Mesendoderm (in vitro differentiated cells): Measurements from ENCODE around the gene DNASE1L3.
"Not testable (repeated sequence)": the region's sequence is repeated elsewhere in the genome, so short reads cannot be mapped to it uniquely, and the experiment has no call there.

Experiments
- DNase-seq: peaks from one replicate; pipeline ENCODE4 v3.0.0; 2013
- H2AK5ac ChIP-seq: 2 replicates; pipeline ENCODE4 v1.6.1; 2013; ENCODE audit warnings: low read length, inconsistent platforms
- H2BK120ac ChIP-seq: 2 replicates; pipeline ENCODE4 v1.6.1; 2013; ENCODE audit warnings: low read depth, mild to moderate bottlenecking, low read length, moderate library complexity, mixed read lengths
- H2BK15ac ChIP-seq: replicated peaks from 2 replicates; pipeline ENCODE4 v1.6.1; 2013; ENCODE audit warnings: low read depth, mild to moderate bottlenecking, moderate library complexity
- H2BK5ac ChIP-seq: 2 replicates; pipeline ENCODE4 v1.6.1; 2013; ENCODE audit warnings: low read length, inconsistent platforms
- H3K18ac ChIP-seq: 2 replicates; pipeline ENCODE4 v1.6.1; 2013; ENCODE audit warnings: mild to moderate bottlenecking, low read length, mixed read lengths
- H3K23ac ChIP-seq: one replicate; pipeline ENCODE4 v1.6.1; 2013; ENCODE audit warnings: low read length
- H3K27ac ChIP-seq: 2 replicates; pipeline ENCODE4 v1.5.1; 2013; ENCODE audit warnings: low read depth, mild to moderate bottlenecking, inconsistent platforms, low read length, moderate library complexity
- H3K27me3 ChIP-seq: 2 replicates; pipeline ENCODE4 v1.6.1; 2013; ENCODE audit warnings: low read length, control low read depth, mild to moderate bottlenecking, inconsistent platforms; ENCODE audit not compliant: insufficient read depth, poor library complexity
- H3K36me3 ChIP-seq: 2 replicates; pipeline ENCODE4 v1.6.1; 2013; ENCODE audit warnings: low read length, inconsistent platforms; ENCODE audit not compliant: control insufficient read depth, insufficient read depth
- H3K4ac ChIP-seq: one replicate; pipeline ENCODE4 v1.6.1; 2013; ENCODE audit warnings: low read depth, mild to moderate bottlenecking, low read length, moderate library complexity
- H3K4me1 ChIP-seq: 2 replicates; pipeline ENCODE4 v1.6.1; 2013; ENCODE audit warnings: low read depth, low read length, inconsistent platforms; ENCODE audit not compliant: control insufficient read depth
- H3K4me2 ChIP-seq: 2 replicates; pipeline ENCODE4 v1.6.1; 2013; ENCODE audit warnings: low read length
- H3K4me3 ChIP-seq: 2 replicates; pipeline ENCODE4 v1.5.1; 2013; ENCODE audit warnings: mild to moderate bottlenecking, low read length
- H3K56ac ChIP-seq: one replicate; pipeline ENCODE4 v1.6.1; 2013; ENCODE audit warnings: low read length
- H3K79me1 ChIP-seq: 2 replicates; pipeline ENCODE4 v1.6.1; 2013; ENCODE audit warnings: low read length, inconsistent platforms
- H3K79me2 ChIP-seq: 2 replicates; pipeline ENCODE4 v1.6.1; 2013; ENCODE audit warnings: mild to moderate bottlenecking, low read length; ENCODE audit not compliant: control insufficient read depth, insufficient read depth
- H3K9ac ChIP-seq: 2 replicates; pipeline ENCODE4 v1.6.1; 2013; ENCODE audit warnings: low read length, inconsistent platforms
- H4K5ac ChIP-seq: one replicate; pipeline ENCODE4 v1.6.1; 2013; ENCODE audit warnings: low read length
- H4K8ac ChIP-seq: one replicate; pipeline ENCODE4 v1.6.1; 2013; ENCODE audit warnings: low read depth, mild to moderate bottlenecking, control low read depth, low read length, moderate library complexity
- WGBS: extraction: QIAGEN DNeasy Blood & Tissue Kit; methylation state at CpG from one replicate; pipeline ENCODE4 v1.1.7; 2013; ENCODE audit warnings: low lambda C conversion rate, missing lambda C conversion rate; ENCODE audit not compliant: insufficient coverage; ENCODE audit errors: extremely low coverage; 5-methylcytosine and 5-hydroxymethylcytosine counted together

DNASE1L3 gene

DNA sequence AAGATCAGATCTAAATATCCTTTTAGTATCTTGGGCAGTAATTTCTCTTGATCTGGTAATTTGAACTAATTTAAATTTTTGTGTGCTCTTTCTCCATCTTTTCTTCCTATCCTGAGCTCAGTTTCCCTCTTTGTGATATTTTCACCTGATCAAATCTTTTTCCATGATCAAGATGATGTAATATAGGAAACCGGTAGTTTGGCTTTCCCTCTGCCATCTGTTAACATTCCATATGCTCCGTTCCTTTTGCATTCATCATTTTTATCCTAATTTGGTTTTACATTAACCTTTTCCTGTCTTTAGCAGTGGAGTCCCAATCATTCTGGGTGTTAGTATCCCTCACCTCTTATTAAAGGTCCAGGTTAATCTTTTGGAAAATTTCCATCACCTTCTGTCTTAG, 20.9 kb upstream of the DNASE1L3 start:
- Histone ChIP-seq H3K36me3 (no peaks in the 10 kb centered on the region), H3K4me2 (no peak overlapping the region), H4K5ac (no peak overlapping the region), H2BK120ac (no peak overlapping the region), H2AK5ac (no peak overlapping the region), H3K4me3 (no peak overlapping the region), H4K8ac (no peak overlapping the region), H3K56ac (no peak overlapping the region), H3K27me3 (no peaks in the 10 kb centered on the region), H2BK15ac (no peak overlapping the region), H3K79me2 (no peaks in the 10 kb centered on the region), H3K79me1 (no peaks in the 10 kb centered on the region), H3K27ac (no peak overlapping the region), H3K4me1 (peaks cover 8% of the 10 kb centered on the region), H3K4ac (no peak overlapping the region), H2BK5ac (no peak overlapping the region), H3K9ac (no peak overlapping the region), H3K23ac (no peak overlapping the region), H3K18ac (no peak overlapping the region)
- WGBS: no CpG with 5 or more reads among the region's 2 CpGs
- no peak for DNase-seq

DNA sequence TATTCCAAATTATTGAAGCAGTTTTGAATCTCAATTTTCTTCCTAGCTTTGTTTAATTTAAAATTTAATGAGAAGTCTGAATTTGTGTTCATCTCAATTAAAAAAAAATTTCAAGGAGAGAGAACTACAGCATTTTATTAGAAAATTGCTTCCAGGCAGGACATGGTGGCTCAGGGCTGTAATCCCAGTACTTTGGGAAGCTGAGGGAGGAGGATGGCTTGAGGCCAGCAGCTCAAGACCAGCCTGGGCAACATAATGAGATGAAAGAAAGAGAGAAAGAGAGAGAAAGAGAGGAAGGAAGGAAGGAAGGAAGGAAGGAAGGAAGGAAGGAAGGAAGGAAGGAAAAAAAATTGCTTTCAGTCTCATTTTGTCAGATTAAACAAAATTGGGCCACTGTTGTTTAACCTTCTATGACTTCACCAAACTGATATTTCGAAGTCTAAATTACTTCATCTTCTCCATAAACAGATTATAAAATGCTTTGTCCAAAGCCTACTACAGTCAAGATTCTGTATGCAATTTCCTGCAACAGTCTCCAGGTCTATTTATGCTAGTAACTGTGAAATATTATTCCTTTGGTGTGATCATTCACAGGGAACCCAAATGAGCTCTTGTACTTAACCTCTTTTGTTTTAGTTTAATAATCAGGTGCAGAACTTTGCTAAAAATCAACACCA, 20.2 kb upstream of the DNASE1L3 start:
- Histone ChIP-seq H3K4me2 (no peak overlapping the region), H3K23ac (no peak overlapping the region), H3K79me1 (no peaks in the 10 kb centered on the region), H4K5ac (no peak overlapping the region), H3K9ac (no peak overlapping the region), H2BK120ac (no peak overlapping the region), H3K56ac (no peak overlapping the region), H3K79me2 (no peaks in the 10 kb centered on the region), H2BK5ac (no peak overlapping the region), H2AK5ac (no peak overlapping the region), H3K27me3 (no peaks in the 10 kb centered on the region), H3K18ac (no peak overlapping the region), H3K4ac (no peak overlapping the region), H3K4me1 (peaks cover 4% of the 10 kb centered on the region), H4K8ac (no peak overlapping the region), H3K36me3 (no peaks in the 10 kb centered on the region), H3K4me3 (no peak overlapping the region), H3K27ac (no peak overlapping the region), H2BK15ac (no peak overlapping the region)
- no peak for DNase-seq
- no CpG with 5 or more reads among the region's 1 CpG for WGBS

DNA sequence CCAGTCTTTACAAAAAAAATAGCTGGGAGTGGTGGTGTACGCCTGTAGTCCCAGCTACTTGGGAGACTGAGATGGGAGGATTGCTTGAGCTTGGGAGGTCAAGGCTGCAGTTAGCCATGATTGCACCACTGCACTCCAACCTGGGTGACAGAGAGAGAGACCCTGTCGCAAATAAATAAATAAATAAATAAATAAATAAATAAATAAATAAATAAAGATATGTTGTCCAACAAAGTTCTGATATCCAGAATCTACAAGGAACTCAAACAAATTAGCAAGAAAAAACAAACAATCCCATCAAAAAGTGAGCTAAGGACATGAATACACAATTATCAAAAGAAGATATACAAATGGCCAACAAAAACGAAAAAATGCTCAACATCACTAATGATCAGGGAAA, 17.2 kb upstream of the DNASE1L3 start:
- H3K27me3 ChIP-seq, H3K79me1 ChIP-seq, H3K18ac ChIP-seq, H3K56ac ChIP-seq, H3K36me3 ChIP-seq, H3K79me2 ChIP-seq, H2BK15ac ChIP-seq, H3K4ac ChIP-seq, H2AK5ac ChIP-seq, DNase-seq, H3K4me1 ChIP-seq, H3K4me2 ChIP-seq, H4K8ac ChIP-seq, H2BK120ac ChIP-seq, H3K4me3 ChIP-seq, H2BK5ac ChIP-seq, H4K5ac ChIP-seq, H3K23ac ChIP-seq, H3K9ac ChIP-seq, H3K27ac ChIP-seq: not testable (repeated sequence)
- no CpG with 5 or more reads among the region's 3 CpGs for WGBS

DNA sequence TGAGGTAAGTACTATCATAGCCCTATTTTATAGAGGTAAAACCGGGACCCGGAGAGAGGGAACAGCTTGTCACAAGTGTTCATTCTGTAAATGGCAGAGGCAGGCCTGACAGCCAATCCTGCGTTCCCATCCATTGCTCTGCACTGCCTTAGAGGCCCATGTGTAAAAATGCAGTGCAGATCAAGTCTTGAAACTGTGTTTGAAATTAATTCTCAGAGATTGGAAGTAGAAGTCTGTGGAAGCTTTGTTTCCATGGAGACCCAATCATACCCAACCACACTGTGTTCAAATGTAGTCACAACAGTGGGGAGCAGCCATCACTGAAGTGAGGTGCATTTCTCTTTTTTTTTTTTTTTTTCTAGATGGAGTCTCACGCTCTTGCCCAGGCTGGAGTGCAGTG, 13.1 kb upstream of the DNASE1L3 start:
- Histone ChIP-seq H2BK5ac (no peak overlapping the region), H3K79me2 (no peaks in the 10 kb centered on the region), H3K18ac (no peak overlapping the region), H4K5ac (no peak overlapping the region), H2AK5ac (no peak overlapping the region), H3K36me3 (no peaks in the 10 kb centered on the region), H3K9ac (no peak overlapping the region), H2BK120ac (no peak overlapping the region), H4K8ac (no peak overlapping the region), H2BK15ac (no peak overlapping the region), H3K27me3 (no peaks in the 10 kb centered on the region), H3K4me2 (no peak overlapping the region), H3K79me1 (no peaks in the 10 kb centered on the region), H3K23ac (no peak overlapping the region), H3K4me1 (peaks cover 13% of the 10 kb centered on the region), H3K4me3 (no peak overlapping the region), H3K27ac (no peak overlapping the region), H3K56ac (no peak overlapping the region), H3K4ac (no peak overlapping the region)
- no CpG with 5 or more reads among the region's 4 CpGs for WGBS
- no peak for DNase-seq

DNA sequence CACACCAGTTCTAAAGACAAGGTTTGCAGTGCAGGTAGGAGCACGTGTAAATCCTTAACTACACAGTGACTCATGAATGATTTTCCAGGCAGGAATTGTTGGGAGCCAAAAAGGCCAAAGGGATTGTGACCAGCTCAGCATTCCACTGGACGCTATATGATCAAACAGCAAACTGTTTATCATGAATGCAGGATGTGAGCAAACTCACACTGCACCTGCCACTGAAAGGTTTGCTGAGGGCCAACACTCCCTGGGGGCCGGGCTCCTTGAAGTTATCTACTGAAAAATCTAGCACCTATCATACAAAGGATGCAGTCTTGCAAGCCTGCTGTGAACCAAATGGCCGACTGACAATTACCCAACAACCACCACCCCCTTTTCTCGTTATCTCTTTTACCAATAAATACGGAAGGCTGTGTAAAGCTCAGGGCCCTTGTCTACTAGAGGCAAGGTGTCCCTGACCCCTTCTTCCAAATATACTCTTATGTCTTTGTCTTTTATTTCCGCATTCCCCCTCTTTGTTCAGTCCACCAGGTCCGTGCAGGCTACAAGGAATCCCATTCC, 11.5 kb upstream of the DNASE1L3 start:
- peak; percentile 91 for DNase-seq

DNA sequence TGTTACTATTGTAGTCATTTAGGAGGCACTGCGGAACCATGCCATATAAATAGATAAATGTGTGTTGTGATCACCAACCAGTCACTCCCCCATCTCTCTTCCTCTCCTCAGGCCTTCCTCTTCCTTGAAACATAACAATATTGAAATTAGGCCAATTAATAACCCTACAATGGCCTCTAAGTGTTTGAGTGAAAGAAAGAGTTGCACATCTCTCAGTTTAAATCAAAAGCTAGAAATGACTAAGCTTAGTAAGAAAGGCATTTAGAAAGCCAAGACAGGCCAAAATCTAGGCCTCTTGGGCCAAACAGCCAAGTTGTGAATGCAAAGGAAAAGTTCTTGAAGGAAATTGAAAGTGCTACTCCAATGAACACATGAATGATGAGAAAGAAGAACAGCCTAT, 8.1 kb upstream of the DNASE1L3 start:
- Histone ChIP-seq H2AK5ac (no peak overlapping the region), H3K4me3 (no peak overlapping the region), H4K5ac (no peak overlapping the region), H3K18ac (no peak overlapping the region), H3K9ac (no peak overlapping the region), H2BK5ac (no peak overlapping the region), H3K23ac (no peak overlapping the region), H3K56ac (no peak overlapping the region), H3K36me3 (no peaks in the 10 kb centered on the region), H3K4ac (no peak overlapping the region), H3K79me2 (no peaks in the 10 kb centered on the region), H3K79me1 (no peaks in the 10 kb centered on the region), H3K4me2 (no peak overlapping the region), H4K8ac (no peak overlapping the region), H3K27ac (no peak overlapping the region), H3K4me1 (peaks cover 17% of the 10 kb centered on the region), H2BK120ac (no peak overlapping the region), H3K27me3 (no peaks in the 10 kb centered on the region), H2BK15ac (no peak overlapping the region)
- DNase-seq: no peak
- no CpG with 5 or more reads among the region's 1 CpG for WGBS

More for the DNA sequence above, 11.5 kb upstream of the DNASE1L3 start:
- H3K56ac ChIP-seq: peak overlapping the region; percentile 65
- WGBS: no CpG with 5 or more reads among the region's 8 CpGs
- H3K27me3 ChIP-seq: no peaks in the 10 kb centered on the region
- no peak overlapping the region for H4K8ac ChIP-seq
- no peaks in the 10 kb centered on the region for H3K79me1 ChIP-seq
- H3K79me2 ChIP-seq: no peaks in the 10 kb centered on the region
- H3K23ac ChIP-seq: no peak overlapping the region
- H2BK120ac ChIP-seq: no peak overlapping the region
- no peak overlapping the region for H3K4ac ChIP-seq
- H3K36me3 ChIP-seq: no peaks in the 10 kb centered on the region
- H2AK5ac ChIP-seq: no peak overlapping the region
- H2BK5ac ChIP-seq: peak overlapping the region; percentile 89
- H3K4me3 ChIP-seq: no peak overlapping the region
- no peak overlapping the region for H3K9ac ChIP-seq
- H3K27ac ChIP-seq: peak overlapping the region; percentile 19
- H3K18ac ChIP-seq: peak overlapping the region; percentile 13
- peaks cover 15% of the 10 kb centered on the region for H3K4me1 ChIP-seq
- H3K4me2 ChIP-seq: peak overlapping the region; percentile 26
- H4K5ac ChIP-seq: no peak overlapping the region
- H2BK15ac ChIP-seq: no peak overlapping the region
